Spleen (tissue), 7 donors: Measurements from ENCODE around the gene PNKD.

Source experiments
- CTCF ChIP-seq, 11 experiments: fragments of 200-600 bp in 7 of 11; fragments of 450-650 bp in 4 of 11; sonication (generic) in 4 of 11; IDR thresholded peaks in 8 of 11; conservative IDR thresholded peaks in 3 of 11; 1 replicate in 7 of 11; 2 replicates in 4 of 11; pipeline versions ENCODE4 v1.4.0 to v1.8.0; 2016 to 2021; ENCODE audit warnings: antibody characterized with exemption in 11 of 11, inconsistent platforms in 4 of 11, mild to moderate bottlenecking in 1 of 11
- POLR2A ChIP-seq, 3 donors: fragments of 450-650 bp; IDR thresholded peaks; one replicate each; pipeline ENCODE4 v1.5.1; 2017; ENCODE audit warnings: antibody characterized with exemption in 3 of 3, mild to moderate bottlenecking in 1 of 3
- POLR2AphosphoS5 ChIP-seq, 3 donors: sonication (generic); formaldehyde crosslinking; IDR thresholded peaks; one replicate each; pipeline ENCODE4 v1.5.1; 2017; ENCODE audit warnings: antibody characterized with exemption in 3 of 3
- donor health status: DM: no; HTN: no; CAD: no; lungs with moderate emphysema.
- donor health status: DM: no; HTN: no; CAD: no.
- donor health status: DM: no; HTN: no; CAD: no.

- no peak for TF ChIP-seq CTCF (IDR thresholded peaks at IDR 0.05 in 8 of 11, conservative IDR thresholded peaks at IDR 0.05 in 3 of 11)
- no peak for TF ChIP-seq POLR2A (IDR thresholded peaks at IDR 0.05)
- peak in 2 of 3 donors; percentile 43 to 52 for TF ChIP-seq POLR2AphosphoS5 (IDR thresholded peaks at IDR 0.05)
Measured at GRCh38 chr2:218329027-218329825, 58.9 kb downstream of the PNKD start.
